ENCODE measurements around the gene RAB1A.
A peak's percentile ranks its signal among the peaks of the same experiment; 100 is the strongest.

Gene RAB1A

DNA sequence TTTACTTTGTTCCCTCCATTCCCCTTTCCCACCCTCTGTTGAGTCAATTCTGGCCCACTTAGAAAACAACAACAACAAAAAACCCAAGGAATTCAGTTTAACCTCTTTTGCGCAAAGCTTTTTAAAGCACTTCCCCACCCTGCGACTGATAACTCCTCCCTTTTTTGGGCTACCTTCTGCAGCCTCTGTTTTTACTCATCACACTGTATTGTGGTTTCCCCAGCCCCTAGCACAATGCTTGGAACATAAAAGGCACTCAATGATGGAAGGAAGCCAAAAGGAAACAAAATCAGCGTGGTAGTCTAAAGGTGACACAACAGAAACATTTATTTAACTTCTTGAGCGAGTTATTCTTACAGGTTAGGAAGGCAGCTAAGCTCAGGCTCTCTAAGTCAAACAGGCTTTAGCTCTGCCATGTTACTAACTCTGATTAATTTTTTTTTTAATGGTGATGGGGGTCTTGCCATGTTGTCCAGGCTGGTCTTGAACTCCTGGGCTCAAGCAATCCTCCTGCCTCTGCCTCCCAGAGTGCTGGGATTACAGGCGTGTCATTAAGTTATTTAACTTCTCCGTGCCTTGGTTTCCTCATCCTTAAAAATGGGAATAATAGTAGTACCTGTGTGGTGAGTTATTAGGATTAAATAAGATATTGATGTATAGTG is 72.4 kb downstream of the RAB1A start:
- DNase-seq = no peak

DNA sequence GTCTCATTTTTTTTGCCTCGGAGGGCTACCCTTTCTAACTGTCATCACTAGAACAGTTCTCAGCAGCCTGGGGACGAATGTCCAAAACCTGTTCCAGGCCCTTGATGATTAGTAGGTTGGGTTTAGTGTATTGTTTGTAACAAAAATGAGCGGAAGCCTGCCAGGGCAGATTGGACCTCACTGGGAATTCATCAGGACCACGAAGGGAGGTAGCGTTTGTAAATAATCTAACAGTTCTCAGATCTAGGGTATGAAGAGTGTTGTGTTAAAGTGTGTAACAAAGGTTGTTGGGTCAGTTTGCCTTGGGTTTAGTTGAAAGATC is 72.9 kb downstream of the RAB1A start:
- DNase-seq = no peak

DNA sequence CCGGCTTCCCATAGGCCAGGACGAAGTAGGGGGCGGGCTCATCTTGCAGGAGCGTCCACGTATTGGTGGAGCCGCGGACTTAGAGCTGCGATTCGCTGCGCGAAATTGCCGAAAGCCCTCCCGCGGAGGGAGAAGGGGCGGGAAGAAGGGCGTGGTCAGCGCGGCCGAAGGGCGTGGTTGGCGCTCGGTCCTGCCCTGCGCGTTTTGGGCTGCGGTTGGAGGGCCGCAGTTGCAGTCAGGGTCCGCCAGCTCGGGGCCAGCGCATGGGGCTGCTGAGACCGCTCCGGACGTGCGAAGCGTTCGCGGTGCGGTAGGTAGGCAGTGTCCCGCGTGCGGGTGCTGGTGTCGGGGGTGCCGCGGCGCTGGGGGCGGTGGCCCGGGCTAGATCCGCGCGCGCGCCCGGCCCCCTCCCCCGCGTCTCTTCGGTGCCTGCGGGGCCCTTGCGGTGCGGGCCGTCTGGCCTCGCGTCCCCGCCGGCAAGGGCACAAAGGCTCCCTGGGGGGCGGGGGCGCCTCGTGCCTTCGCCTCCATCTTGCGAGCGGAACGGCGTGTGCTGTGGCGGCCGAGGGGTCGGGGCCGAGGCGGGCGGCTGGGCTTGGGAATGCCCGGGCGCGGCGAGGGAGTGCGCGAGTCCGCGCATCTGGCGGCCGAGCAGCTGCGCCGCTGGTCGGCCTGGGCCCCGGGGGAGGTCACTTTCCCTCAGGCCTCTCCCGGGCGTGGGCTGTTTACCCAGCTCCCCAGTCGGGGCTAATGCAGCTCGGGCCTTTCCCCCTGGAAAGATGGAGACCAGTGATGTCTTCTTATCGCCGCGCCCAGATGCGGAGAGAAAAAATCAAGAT is 73.5 kb downstream of the RAB1A start, which contains the start of gene CEP68:
CEP68 (plus strand) TSS at position 202 of the 839 bp plus-strand sequence. CDS start 13,029 bp downstream, outside the sequence.
- peak; percentile 98 for DNase-seq

DNA sequence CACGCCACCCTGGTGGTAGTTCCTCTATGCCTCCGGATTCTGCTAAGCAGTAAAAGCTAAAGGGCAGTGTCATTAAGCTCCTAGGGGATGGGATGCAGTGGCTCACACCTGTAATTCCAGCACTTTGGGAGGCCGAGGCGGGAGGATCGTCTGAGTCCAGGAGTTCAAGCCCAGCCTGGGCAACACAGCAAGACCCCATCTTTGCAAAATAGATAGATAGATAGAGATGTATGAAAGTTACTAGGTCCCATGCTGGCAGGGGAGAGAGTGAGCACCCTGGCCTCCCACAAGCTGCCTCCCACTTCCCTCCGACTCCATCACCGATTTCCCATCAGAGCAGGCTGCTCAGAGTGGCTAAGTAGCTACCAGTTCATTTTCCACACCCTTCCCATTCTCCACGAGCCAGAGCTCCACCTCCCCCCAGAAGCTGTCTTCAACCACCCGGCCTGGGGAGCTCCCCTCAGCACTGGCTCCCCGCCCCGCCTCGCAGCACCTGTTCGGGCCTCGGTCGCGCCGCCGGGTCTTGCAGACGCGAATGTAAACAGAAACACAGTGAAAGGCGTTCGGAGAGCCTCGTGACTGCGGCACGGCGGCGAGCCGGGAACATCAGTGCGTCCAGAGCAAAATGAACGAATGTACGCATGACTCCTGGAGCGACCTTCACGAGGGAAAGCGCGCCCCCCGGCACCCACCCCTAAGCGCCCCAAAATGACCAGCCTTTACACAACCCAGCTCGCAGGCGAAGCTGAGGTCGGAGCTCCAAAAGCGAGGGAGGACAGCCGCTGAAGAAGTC is 74.3 kb downstream of the RAB1A start:
- no peak for DNase-seq

DNA sequence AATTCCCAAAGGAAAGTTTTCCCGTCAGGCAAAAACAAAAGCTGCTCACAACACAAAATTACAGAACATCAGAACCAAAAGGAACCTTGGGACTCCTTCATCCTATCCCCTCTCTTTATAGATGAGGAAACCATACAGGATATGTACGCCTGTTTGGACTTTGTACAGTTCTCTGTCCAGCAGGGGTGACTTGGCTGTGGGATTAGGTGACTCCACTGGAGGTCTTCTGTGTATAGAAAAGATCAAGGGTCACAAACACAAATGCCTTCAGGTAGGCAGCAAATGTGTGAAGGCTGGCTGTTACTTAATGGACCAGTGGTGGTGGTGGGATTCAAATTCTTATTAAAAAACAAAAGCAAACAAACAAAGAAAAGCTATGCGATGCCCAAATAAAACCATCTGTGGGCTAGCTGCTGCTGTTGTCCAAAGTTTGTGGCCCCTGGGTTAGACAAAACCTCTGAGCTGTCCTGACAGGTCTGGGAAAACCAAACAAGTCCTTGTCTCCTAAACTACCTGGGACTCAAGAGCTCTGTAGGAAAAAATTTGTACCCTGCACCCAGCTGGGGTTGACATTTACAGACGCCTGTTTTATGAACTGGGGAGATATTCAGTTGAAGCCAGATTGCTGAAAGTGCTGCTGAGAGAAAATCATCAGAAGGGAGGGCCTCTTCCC is 75.0 kb downstream of the RAB1A start:
- no peak for DNase-seq

DNA sequence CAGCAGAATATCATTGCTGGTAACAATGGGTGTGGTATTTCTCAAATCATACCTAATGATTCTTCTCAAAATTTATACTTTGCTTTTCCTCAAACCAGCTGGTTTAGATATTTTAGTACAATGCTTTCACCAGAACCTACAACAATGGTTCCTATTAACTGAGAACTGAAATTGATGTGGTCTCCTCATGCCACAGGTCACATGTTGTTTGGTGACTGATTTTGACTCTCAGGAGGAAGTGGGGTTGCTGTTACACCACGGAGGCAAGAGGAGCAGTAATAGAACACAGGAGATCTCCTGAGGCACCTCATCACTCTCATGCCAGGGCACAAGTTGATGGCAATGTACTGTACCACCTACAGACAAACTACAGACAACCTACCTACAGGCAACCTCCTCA is 76.7 kb downstream of the RAB1A start:
- no peak for DNase-seq

DNA sequence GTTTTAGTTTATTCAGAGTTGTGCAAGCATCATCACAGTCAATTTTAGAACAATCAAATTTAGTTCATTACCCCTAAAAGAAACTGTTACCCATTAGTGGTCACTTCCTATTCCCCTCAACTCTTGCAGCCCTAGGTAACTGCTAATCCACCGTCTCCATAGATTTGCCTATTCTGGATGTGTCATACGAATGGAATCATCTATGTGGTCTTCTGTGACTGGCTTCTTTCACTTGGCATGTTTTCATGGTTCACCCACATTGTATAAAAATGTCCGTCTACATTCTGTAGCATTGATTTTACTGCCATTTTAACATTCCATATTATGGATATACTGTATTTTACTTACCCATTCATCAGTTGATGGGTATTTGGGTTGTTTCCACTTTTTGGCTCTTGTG is 79.0 kb downstream of the RAB1A start:
- DNase-seq = no peak

DNA sequence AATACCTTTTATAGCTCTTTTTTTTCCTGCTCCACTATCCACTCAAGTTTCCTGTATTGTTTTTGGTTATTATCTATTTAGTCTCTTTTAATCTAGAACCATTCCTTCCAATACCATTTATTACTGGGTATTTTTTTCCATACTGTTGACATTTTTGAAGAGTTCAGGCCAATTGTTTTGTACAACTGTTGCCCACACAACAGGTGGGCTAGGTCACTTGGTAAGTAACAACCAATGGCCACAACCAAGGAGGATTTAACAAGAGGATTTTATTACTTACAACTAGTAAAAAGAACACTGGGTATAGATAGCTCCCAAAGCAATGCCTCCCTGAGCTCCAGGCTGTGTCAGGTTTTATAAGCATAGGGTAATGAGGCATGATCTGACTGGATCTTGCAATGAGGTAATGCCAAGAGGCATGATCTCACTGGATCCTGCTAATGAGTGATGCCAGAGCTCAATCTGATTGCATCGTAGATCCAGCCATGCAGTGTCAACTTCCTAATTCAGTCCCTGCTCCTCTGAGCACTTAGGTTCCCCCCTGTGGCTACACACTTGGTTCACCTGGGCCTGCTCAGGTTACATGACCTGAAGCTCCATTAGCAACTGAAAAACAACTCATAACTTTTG is 80.8 kb downstream of the RAB1A start:
- DNase-seq = no peak

DNA sequence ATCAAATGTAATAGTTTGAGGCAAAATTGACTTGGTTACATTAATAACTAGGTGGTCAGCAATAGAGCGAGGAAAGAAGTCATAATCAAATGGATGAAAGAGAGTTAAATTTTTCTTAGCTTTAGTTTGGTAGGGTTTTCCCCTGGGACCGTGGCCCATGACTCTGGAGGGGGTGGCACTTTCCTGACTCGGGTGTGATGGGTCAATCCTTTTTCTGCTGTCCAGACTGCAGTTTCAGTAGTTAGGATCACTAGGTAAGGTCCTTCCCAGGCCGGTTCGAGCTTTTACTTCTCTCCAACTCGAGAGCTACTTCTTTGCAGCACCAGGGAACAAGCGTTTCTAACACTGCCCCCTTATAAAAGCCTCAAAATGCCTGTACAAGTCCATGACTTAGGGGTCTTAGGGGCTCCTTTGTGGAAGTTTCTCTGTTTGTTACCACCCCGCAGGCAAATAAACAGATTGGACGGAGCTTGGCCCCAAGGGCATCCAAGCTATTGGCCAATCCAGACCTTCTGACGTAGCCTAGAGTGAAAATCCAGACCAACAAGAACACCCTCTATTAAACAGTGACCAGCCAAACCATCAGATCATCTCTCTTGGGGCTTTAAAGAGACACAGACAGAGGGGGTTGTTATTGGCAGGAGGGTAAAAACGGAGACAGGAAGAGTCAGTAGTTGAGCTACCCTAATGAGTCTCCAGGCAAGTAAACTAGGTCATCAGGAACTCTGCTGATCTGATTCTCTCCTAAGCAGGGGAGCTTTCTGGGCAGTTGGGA is 83.1 kb downstream of the RAB1A start:
- no peak for DNase-seq

DNA sequence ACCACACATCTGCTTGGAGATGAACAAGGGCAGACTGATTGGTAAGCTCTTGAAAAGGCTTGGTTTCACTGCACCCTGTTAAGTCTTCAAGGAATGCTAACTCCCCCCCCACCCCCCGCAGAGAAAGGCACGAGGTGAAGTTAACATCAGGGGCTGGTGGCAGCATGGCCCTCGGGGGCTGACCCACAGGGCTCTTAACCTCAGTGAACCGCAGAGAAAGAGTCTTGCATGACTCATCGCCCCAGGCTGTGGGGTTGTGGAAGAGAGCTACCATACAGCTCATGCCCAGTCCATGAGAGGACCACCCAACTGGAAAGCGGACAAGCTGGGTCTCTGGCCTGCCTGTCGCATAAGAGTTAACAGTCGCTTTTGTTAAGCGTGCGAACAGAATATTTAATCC is 84.3 kb downstream of the RAB1A start:
- DNase-seq = no peak

DNA sequence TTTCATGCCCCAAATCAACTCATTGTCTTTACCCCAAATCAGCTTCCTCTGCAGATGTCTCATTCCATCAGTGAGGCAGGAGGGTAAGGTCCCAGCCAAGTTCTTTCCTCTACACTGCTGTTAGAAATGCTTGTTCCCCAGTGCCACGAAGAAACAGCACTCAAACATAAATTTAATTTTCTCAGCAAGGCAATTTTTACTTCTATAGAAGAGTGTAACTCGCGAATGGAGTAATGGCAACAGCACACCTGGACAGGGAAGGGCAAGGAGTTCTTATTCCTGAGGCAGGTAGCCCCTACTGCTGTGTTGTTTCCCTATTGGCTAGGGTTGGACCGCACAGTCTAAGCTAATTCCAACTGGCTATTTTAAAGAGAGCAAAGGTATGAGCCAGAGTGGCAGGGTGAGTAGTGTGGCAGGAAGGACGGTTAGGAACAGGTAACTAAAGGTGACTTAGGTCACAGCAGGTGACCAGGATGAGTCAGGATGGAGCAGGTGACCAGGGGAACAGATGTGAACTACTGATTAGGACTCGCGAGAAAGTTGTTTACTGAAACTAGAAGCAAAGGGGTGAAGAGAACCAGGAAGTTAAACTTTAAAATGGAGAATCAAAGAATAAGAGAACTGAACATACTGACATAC is 85.7 kb downstream of the RAB1A start:
- DNase-seq = no peak

DNA sequence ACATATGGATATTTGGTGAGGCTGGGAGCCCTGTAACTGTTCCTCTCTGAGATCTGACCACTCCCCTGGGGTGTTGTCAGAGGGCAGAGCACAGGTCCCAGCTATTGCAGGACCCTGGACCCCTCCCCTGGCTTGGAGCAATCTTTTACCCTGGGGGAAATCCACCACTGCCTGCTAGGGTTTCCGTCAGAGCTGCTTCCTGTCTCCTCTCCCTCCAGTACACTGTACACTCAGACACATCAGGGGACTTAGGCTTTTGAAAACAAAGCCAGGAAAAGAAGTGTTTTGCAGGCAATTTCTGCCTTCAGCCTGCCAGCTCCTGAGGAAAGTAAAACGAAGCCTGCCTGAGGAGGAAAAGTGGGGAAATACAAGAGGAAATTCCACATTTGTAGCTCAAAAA is 86.9 kb downstream of the RAB1A start:
- no peak for DNase-seq

DNA sequence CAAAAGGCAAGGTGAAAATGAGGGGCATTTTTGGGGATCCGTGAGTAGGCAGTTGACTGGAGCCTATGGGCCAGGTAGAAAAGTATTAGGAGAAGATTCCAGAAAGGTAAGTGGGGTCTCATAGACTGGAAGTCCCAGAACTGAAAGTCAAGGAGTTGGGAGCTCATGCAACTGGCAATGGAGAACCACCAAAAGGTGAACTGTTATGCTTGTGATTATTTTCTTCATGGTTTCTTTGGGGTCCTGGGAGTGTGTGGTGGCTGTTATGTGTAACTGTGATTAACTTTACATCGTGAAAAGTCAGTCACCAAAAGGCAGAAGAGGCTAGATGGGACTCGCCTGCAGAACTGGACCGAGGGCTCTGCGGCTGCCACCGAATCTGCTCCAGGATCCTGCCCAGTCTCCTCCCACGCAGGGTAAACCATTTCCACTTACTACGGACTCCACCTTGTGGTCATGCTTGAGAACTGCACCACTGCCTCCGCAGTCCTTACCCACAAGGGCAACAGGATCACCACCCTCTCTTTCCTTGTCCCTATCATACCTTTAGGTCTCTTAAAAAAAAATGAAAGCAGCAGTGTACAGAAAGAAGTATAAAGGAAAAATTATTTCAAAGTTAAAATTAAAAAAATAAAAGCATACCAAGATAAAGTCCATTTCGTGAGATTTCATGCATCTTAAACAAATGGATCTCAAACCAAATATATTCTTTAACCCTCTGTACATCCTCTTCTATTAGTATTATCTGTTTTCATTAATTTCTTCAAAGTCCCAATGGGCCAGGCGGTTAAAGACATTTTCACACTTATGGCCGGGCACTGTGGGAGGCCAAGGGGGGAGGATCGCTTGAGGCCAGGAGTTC is 89.3 kb downstream of the RAB1A start:
- DNase-seq = peak; percentile 84

DNA sequence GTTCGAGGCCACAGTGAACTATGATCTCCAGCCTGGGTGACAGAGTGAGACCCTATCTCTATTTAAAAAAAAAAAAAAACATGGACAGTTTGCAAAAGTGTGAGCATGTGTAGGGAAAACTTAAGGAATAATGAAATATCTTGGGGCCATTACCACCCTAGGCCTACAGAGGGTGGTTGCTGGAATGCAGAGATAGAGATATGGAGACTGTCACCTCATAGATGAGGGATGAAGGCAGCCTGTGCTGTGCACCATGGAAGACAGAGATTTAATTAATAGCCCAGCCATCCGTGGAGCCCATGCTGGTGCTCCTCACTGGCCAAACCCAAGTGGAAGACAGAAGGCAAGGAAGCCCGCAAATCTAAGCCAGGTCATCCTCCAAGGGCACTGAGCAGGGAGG is 90.3 kb downstream of the RAB1A start:
- no peak for DNase-seq

DNA sequence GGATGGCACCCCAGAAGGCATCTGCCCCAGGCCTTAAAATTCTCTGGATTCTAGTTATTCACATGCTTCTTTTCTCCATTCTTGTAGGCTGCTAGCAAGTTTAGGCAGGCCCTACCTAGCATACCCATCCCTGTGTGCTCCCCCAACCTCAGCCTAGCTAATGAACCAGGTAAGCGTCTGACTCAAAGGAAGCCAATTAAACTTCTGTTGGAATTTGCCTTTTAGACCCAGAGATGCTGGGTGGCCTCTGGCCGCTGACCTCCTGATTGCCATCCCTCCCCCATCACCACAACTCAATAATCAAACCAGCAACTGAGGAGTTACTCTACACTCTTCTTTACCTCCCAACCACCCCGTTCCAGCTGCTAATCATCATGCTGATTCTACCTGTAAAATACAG is 92.7 kb downstream of the RAB1A start:
- DNase-seq = no peak
